GM18519 (cell line): ENCODE results near the gene ULBP2.
"Not testable (repeated sequence)": the region's sequence is repeated elsewhere in the genome, so short reads cannot be mapped to it uniquely, and the experiment has no call there.

Source experiments
- ATAC-seq: cut with Tn5 transposase; IDR thresholded peaks from one replicate; pipeline ENCODE4 v1.9.1; 2021; ENCODE audit warnings: mild to moderate bottlenecking, moderate library complexity; ENCODE audit not compliant: unreplicated experiment, low FRiP score

ULBP2 gene

GRCh38 chr6:149946631-149947030 is 4.8 kb downstream of the ULBP2 start:
- ATAC-seq: not testable (repeated sequence)

GRCh38 chr6:149947533-149947932 is 5.7 kb downstream of the ULBP2 start:
- not testable (repeated sequence) for ATAC-seq

GRCh38 chr6:149948011-149948410 is 6.2 kb downstream of the ULBP2 start:
- ATAC-seq: no peak

GRCh38 chr6:149948616-149949015 is 6.8 kb downstream of the ULBP2 start:
- no peak for ATAC-seq

- ATAC-seq: no peak
Measured at GRCh38 chr6:149950423-149950822, 8.6 kb downstream of the ULBP2 start.

- no peak for ATAC-seq
Measured at GRCh38 chr6:149951096-149951495, 9.3 kb downstream of the ULBP2 start.

GRCh38 chr6:149951626-149952025 is 9.8 kb downstream of the ULBP2 start:
- ATAC-seq: no peak

- ATAC-seq: not testable (repeated sequence)
Measured at GRCh38 chr6:149953390-149953789, 11.6 kb downstream of the ULBP2 start.

GRCh38 chr6:149953934-149954327 is 12.1 kb downstream of the ULBP2 start:
- ATAC-seq: not testable (repeated sequence)

GRCh38 chr6:149954328-149954983 is 12.6 kb downstream of the ULBP2 start:
- ATAC-seq: not testable (repeated sequence)

GRCh38 chr6:149954984-149955653 is 13.3 kb downstream of the ULBP2 start:
- not testable (repeated sequence) for ATAC-seq

GRCh38 chr6:149955654-149956317 is 14.0 kb downstream of the ULBP2 start:
- not testable (repeated sequence) for ATAC-seq

- not testable (repeated sequence) for ATAC-seq
Measured at GRCh38 chr6:149958124-149958523, 16.3 kb downstream of the ULBP2 start.

- ATAC-seq: not testable (repeated sequence)
Measured at GRCh38 chr6:149959806-149960205, 18.0 kb downstream of the ULBP2 start.

GRCh38 chr6:149960488-149960887 is 18.7 kb downstream of the ULBP2 start:
- ATAC-seq: no peak

GRCh38 chr6:149961728-149962425 is 20.1 kb downstream of the ULBP2 start:
- no peak for ATAC-seq

- no peak for ATAC-seq
Measured at GRCh38 chr6:149962461-149963211, 20.8 kb downstream of the ULBP2 start.

GRCh38 chr6:149963212-149963461 is 21.3 kb downstream of the ULBP2 start:
- no peak for ATAC-seq

GRCh38 chr6:149963462-149964307 is 21.9 kb downstream of the ULBP2 start, which contains the start of gene ULBP1:
ULBP1 (plus strand) TSS chr6:149963943; CDS start chr6:149964050, 107 bp downstream.
- ATAC-seq: no peak
